Sigmoid colon (tissue), 7 donors: Measurements from ENCODE around the gene TKTL1. TPM values are rescaled to one million over a fixed set of nuclear protein-coding genes. Genes with fewer than 3 reads are reported as not detected.
A peak's percentile ranks its signal among the peaks of the same experiment; 100 is the strongest.
"Not testable (repeated sequence)": the region's sequence is repeated elsewhere in the genome, so short reads cannot be mapped to it uniquely, and the experiment has no call there.

Experiments used
- DNase-seq: peaks from one replicate; pipeline ENCODE4 v3.0.0-alpha.2; 2019
- H3K27ac ChIP-seq, 4 donors: fragments of 200-600 bp; sonication (generic); one replicate each; pipeline ENCODE4 v1.5.1; 2016 to 2019; ENCODE audit warnings: mild to moderate bottlenecking in 1 of 4
- H3K27me3 ChIP-seq, 3 donors: fragments of 200-600 bp; sonication (generic); one replicate each; pipeline ENCODE4 v1.5.1; 2019; ENCODE audit warnings: mild to moderate bottlenecking in 1 of 3
- H3K36me3 ChIP-seq, 4 donors: fragments of 200-600 bp; sonication (generic); one replicate each; pipeline ENCODE4 v1.5.1; 2016 to 2019
- H3K4me1 ChIP-seq, 4 donors: fragments of 200-600 bp; sonication (generic); one replicate each; pipeline ENCODE4 v1.5.1; 2017 to 2019
- H3K4me3 ChIP-seq, 4 donors: fragments of 200-600 bp; sonication (generic); one replicate each; pipeline ENCODE4 v1.5.1; 2017 to 2019; ENCODE audit warnings: mild to moderate bottlenecking in 2 of 4, moderate library complexity in 1 of 4
- H3K9me3 ChIP-seq, 4 donors: fragments of 200-600 bp in 3 of 4; sonication (generic) in 3 of 4; one replicate each; pipeline versions ENCODE4 v1.5.1 to v1.6.1; 2013 to 2019
- CTCF ChIP-seq, 4 experiments: fragments of 450-650 bp in 3 of 4; fragments of 200-600 bp in 1 of 4; IDR thresholded peaks; one replicate each; pipeline ENCODE4 v1.5.1; 2016 to 2019; ENCODE audit warnings: antibody characterized with exemption in 4 of 4, mild to moderate bottlenecking in 3 of 4, moderate library complexity in 2 of 4
- EP300 ChIP-seq, 4 donors: sonication (generic); formaldehyde crosslinking; IDR thresholded peaks; one replicate each; pipeline ENCODE4 v1.6.1; 2017; ENCODE audit warnings: antibody characterized with exemption in 4 of 4
- POLR2A ChIP-seq, 2 donors: fragments of 450-650 bp; IDR thresholded peaks; one replicate each; pipeline ENCODE4 v1.6.1; 2016; ENCODE audit warnings: antibody characterized with exemption in 2 of 2, mild to moderate bottlenecking in 2 of 2, moderate library complexity in 2 of 2
- POLR2AphosphoS5 ChIP-seq, 4 donors: sonication (generic); formaldehyde crosslinking; IDR thresholded peaks; one replicate each; pipeline ENCODE4 v1.6.1; 2017; ENCODE audit warnings: antibody characterized with exemption in 4 of 4
- WGBS, 2 donors: extraction: QIAGEN DNeasy Blood & Tissue Kit; methylation state at CpG; one replicate each; pipeline ENCODE4 v1.1.7; 2013; 5-methylcytosine and 5-hydroxymethylcytosine counted together
- intact Hi-C: fragments of 100-400 bp; cut with DNase I; formaldehyde crosslinking; loops from one replicate; pipeline ENCODE4 v1.15.1; 2023
- polyA plus RNA-seq, 3 donors: library from polyadenylated mRNA; stranded (reverse); fragments of 200-250 nt; gene quantifications; one replicate each; pipeline ENCODE4 v1.2.3, GENCODE V29; 2013
- total RNA-seq, 4 donors: library from RNA; depleted of rRNA; stranded (reverse); fragments of >200 nt; gene quantifications; one replicate each; pipeline ENCODE4 v1.1.0, GENCODE V29; 2016
- donor health status: healthy with polysubstance abuse.
- donor health status: Bipolar disorder and iron deficiency.
- donor health status: healthy.

Gene TKTL1
- total and polyA plus RNA-seq, 7 donors: under 0.01 to 0.31 TPM; not detected in 5

DNA sequence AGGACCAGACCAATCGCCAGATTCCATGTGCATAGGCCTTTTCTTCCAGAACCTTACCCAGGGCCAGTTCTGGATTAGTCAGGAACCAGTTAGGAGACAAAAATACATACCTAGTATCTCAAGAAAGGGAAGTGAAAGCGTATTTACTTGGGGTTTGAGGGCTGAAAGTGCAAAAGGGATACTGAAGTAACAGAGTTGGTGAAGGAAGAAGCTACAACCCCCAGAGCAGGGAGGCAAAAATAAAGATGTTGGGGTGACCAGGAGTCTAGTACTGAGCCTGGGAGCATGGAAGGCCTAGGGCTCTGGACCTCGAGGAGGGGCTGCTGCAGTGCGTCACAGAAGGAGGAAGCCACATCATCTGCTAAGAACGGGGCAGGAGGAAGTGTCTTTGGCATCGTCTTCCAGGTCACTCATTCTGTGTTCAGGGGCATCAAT lies 38.3 kb downstream of the TKTL1 start:
- DNase-seq: no peak
- WGBS, 2 donors: 61 to 80% methylated on average over 6 of the region's 6 CpGs
- H3K4me3 ChIP-seq: no peak overlapping the region
- intact Hi-C loops: no loop called here
- no peaks in the 10 kb centered on the region for H3K4me1 ChIP-seq
- H3K36me3 ChIP-seq: no peaks in the 10 kb centered on the region
- H3K9me3 ChIP-seq: no peaks in the 10 kb centered on the region
- no peaks in the 10 kb centered on the region for H3K27me3 ChIP-seq
- TF ChIP-seq POLR2A (IDR thresholded peaks at IDR 0.05) (no peak), EP300 (IDR thresholded peaks at IDR 0.05) (no peak), CTCF (IDR thresholded peaks at IDR 0.05) (no peak), POLR2AphosphoS5 (IDR thresholded peaks at IDR 0.05) (no peak)
- H3K27ac ChIP-seq: no peak overlapping the region

- no peaks in the 10 kb centered on the region for H3K4me1 ChIP-seq
- no peak overlapping the region for H3K4me3 ChIP-seq
- WGBS, 2 donors: 79 to 84% methylated on average over 10 of the region's 10 CpGs
- H3K27ac ChIP-seq: no peak overlapping the region
- intact Hi-C loops: no loop called here
- no peaks in the 10 kb centered on the region for H3K9me3 ChIP-seq
- H3K27me3 ChIP-seq: no peaks in the 10 kb centered on the region
- no peak for DNase-seq
- no peak for TF ChIP-seq POLR2A (IDR thresholded peaks at IDR 0.05)
- TF ChIP-seq CTCF (IDR thresholded peaks at IDR 0.05): no peak
- TF ChIP-seq EP300 (IDR thresholded peaks at IDR 0.05): no peak
- no peak for TF ChIP-seq POLR2AphosphoS5 (IDR thresholded peaks at IDR 0.05)
- no peaks in the 10 kb centered on the region for H3K36me3 ChIP-seq
Measured at GRCh38 chrX:154334496-154334895, 38.9 kb downstream of the TKTL1 start.

GRCh38 chrX:154341399-154342298 lies 46.1 kb downstream of the TKTL1 start:
- H3K27ac ChIP-seq: peak overlapping the region in 2 of 4 donors; percentile 53 to 55
- 0% methylated on average over 18 to 20 of the region's 115 CpGs for WGBS, 2 donors
- intact Hi-C loops, H3K4me1 ChIP-seq, H3K9me3 ChIP-seq, H3K36me3 ChIP-seq, H3K27me3 ChIP-seq, H3K4me3 ChIP-seq, DNase-seq: not testable (repeated sequence)

- H3K4me3 ChIP-seq, H3K27me3 ChIP-seq, H3K9me3 ChIP-seq, H3K27ac ChIP-seq, intact Hi-C loops, H3K4me1 ChIP-seq, H3K36me3 ChIP-seq, DNase-seq: not testable (repeated sequence)
- WGBS, 2 donors: no CpG with 5 or more reads among the region's 16 CpGs
Measured at GRCh38 chrX:154343063-154343462, 47.5 kb downstream of the TKTL1 start.

- no CpG with 5 or more reads among the region's 20 CpGs for WGBS, 2 donors
- H3K36me3 ChIP-seq, intact Hi-C loops, H3K27me3 ChIP-seq, H3K27ac ChIP-seq, DNase-seq, H3K9me3 ChIP-seq, H3K4me3 ChIP-seq, H3K4me1 ChIP-seq: not testable (repeated sequence)
Measured at GRCh38 chrX:154343620-154344019, 48.0 kb downstream of the TKTL1 start.

DNA sequence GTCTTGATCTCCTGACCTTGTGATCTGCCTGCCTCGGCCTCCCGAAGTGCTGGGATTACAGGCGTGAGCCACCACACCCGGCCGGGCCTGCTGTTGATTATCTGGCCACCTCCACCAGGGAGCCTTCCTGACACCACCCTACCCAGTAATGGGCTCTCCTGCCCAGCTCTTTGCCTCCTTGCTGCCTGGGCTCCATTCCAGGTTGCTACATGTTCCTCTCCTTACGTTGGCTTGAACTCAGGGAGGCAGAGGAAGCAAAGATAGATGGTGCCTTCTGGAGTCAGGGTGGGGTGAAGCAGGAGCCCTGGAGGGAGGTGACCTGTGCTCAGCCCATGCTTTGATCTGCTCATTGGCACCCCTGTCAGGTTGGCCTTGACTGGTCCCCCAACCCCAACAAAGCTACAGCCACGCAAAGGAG lies 52.5 kb downstream of the TKTL1 start:
- peak overlapping the region; percentile 57 to 99 (median 98) for H3K27ac ChIP-seq
- intact Hi-C loops: no loop called here

More for the DNA sequence above, 52.5 kb downstream of the TKTL1 start:
- Histone ChIP-seq H3K36me3 (peaks cover 30 to 48% (median 39%) of the 10 kb centered on the region in 4 donors), H3K27me3 (no peaks in the 10 kb centered on the region), H3K4me1 (no peaks in the 10 kb centered on the region), H3K4me3 (no peak overlapping the region), H3K9me3 (no peaks in the 10 kb centered on the region)
- TF ChIP-seq POLR2AphosphoS5 (IDR thresholded peaks at IDR 0.05) (peak; percentile 2 to 76 (median 68)), EP300 (IDR thresholded peaks at IDR 0.05) (no peak), CTCF (IDR thresholded peaks at IDR 0.05) (no peak), POLR2A (IDR thresholded peaks at IDR 0.05) (no peak)
- DNase-seq: peak; percentile 79
- 72 to 79% methylated on average over 7 of the region's 7 CpGs for WGBS, 2 donors
